ENCODE measurements around the gene ANKRD37. TPM values are rescaled to one million over a fixed set of nuclear protein-coding genes. Genes with fewer than 3 reads are reported as not detected.

Gene ANKRD37
- total and polyA plus RNA-seq, 2 donors (not counting 1 experiment from before 2014, with no cell fraction given) = 3.3 to 3.6 TPM

GRCh38 chr4:185374573-185374972, 22.1 kb upstream of the ANKRD37 start:
- Histone ChIP-seq H3K36me3 (ENCODE audit: control insufficient read depth, insufficient read depth, low read length) (peaks cover 2% of the 10 kb centered on the region), H3K79me2 (ENCODE audit: control insufficient read depth, insufficient read depth, low read length) (no peaks in the 10 kb centered on the region), H3K27ac (ENCODE audit: insufficient read depth, low read length) (no peak overlapping the region), H3K4me2 (ENCODE audit: extremely low read depth, insufficient read depth, low read length) (no peak overlapping the region), H3K4me1 (ENCODE audit: control insufficient read depth, extremely low read depth, insufficient read depth, low read length) (no peaks in the 10 kb centered on the region), H4K20me1 (ENCODE audit: control insufficient read depth, extremely low read depth, insufficient read depth, low read length) (no peaks in the 10 kb centered on the region), H3K9ac (ENCODE audit: insufficient read depth, low read length) (no peak overlapping the region), H2AFZ (ENCODE audit: low read length) (no peak overlapping the region), H3K27me3 (ENCODE audit: control insufficient read depth, insufficient read depth, low read length) (no peaks in the 10 kb centered on the region), H3K4me3 (replicated peaks in 1 of 4; ENCODE audit: control extremely low read depth in 1 of 4, insufficient read depth in 1 of 4, low read depth in 3 of 4, low read length in 4 of 4) (no peak overlapping the region), H3K9me3 (ENCODE audit: control insufficient read depth, insufficient read depth, low read depth, low read length) (no peaks in the 10 kb centered on the region)
- TF ChIP-seq, protein P1, sequence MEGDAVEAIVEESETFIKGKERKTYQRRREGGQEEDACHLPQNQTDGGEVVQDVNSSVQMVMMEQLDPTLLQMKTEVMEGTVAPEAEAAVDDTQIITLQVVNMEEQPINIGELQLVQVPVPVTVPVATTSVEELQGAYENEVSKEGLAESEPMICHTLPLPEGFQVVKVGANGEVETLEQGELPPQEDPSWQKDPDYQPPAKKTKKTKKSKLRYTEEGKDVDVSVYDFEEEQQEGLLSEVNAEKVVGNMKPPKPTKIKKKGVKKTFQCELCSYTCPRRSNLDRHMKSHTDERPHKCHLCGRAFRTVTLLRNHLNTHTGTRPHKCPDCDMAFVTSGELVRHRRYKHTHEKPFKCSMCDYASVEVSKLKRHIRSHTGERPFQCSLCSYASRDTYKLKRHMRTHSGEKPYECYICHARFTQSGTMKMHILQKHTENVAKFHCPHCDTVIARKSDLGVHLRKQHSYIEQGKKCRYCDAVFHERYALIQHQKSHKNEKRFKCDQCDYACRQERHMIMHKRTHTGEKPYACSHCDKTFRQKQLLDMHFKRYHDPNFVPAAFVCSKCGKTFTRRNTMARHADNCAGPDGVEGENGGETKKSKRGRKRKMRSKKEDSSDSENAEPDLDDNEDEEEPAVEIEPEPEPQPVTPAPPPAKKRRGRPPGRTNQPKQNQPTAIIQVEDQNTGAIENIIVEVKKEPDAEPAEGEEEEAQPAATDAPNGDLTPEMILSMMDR (conservative IDR thresholded peaks at IDR 0.05 in 1 of 2, IDR thresholded peaks at IDR 0.05 in 1 of 2; ENCODE audit: low read depth in 1 of 2, low read length in 2 of 2) = no peak
- TF ChIP-seq EZH2 (IDR thresholded peaks at IDR 0.05; ENCODE audit: low read length, missing control alignments) = no peak
- DNase-seq (ENCODE audit: low read depth in 2 of 2) = no peak

GRCh38 chr4:185378264-185378663, 18.4 kb upstream of the ANKRD37 start:
- Histone ChIP-seq H3K9me3 (ENCODE audit: control insufficient read depth, insufficient read depth, low read depth, low read length) (no peaks in the 10 kb centered on the region), H3K79me2 (ENCODE audit: control insufficient read depth, insufficient read depth, low read length) (no peaks in the 10 kb centered on the region), H3K27ac (ENCODE audit: insufficient read depth, low read length) (no peak overlapping the region), H2AFZ (ENCODE audit: low read length) (no peak overlapping the region), H3K4me2 (ENCODE audit: extremely low read depth, insufficient read depth, low read length) (no peak overlapping the region), H3K27me3 (ENCODE audit: control insufficient read depth, insufficient read depth, low read length) (no peaks in the 10 kb centered on the region), H4K20me1 (ENCODE audit: control insufficient read depth, extremely low read depth, insufficient read depth, low read length) (no peaks in the 10 kb centered on the region), H3K4me3 (replicated peaks in 1 of 4; ENCODE audit: control extremely low read depth in 1 of 4, insufficient read depth in 1 of 4, low read depth in 3 of 4, low read length in 4 of 4) (no peak overlapping the region), H3K36me3 (ENCODE audit: control insufficient read depth, insufficient read depth, low read length) (no peaks in the 10 kb centered on the region), H3K4me1 (ENCODE audit: control insufficient read depth, extremely low read depth, insufficient read depth, low read length) (no peaks in the 10 kb centered on the region), H3K9ac (ENCODE audit: insufficient read depth, low read length) (no peak overlapping the region)
- TF ChIP-seq, protein P1 (conservative IDR thresholded peaks at IDR 0.05 in 1 of 2, IDR thresholded peaks at IDR 0.05 in 1 of 2; ENCODE audit: low read depth in 1 of 2, low read length in 2 of 2) = no peak
- TF ChIP-seq EZH2 (IDR thresholded peaks at IDR 0.05; ENCODE audit: low read length, missing control alignments) = no peak
- DNase-seq (ENCODE audit: low read depth in 2 of 2) = no peak

DNA sequence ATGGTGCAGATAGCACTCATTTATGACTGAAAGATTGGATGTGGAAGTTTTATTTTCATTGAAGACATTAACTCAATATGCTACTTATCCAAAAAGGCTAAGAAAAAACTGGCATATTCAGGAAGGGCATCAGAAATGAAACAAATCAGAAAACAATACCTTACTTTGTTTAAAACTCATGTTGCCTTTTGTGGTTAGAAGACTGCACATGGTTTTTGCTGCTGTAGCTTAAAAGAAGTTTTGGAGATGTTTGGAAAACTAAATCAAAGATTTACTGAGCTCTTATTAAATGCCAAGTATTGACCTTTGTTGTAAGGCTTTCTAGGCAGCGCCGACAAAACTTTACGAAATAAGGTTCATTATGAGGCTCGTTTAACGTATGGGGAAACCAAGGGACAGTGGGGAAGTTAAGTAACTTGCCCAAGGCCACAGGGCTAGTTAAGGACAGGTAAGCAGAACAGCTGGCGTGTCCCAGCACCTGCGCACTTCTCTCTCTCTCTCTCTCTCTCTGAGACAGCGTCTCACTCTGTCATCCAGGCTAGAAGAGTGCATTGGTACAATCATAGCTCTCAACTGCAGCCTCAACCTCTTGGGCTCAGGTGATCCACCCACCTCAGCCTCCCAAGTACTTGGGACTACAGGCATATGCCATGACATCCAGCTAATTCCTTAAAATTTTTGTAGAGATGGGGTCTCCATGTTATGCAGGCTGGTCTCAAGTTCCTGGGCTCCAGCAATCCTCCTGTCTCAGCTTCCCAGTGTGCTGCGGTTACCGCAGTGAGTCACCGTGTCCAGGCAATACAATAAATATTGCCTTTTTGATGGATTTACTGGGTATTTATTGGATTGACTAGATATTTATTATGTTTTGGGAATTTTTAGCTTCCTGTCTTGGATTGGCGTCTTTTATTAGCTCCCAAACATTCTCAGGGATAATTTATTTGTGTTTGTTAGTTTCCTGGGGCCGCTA, 17.0 kb upstream of the ANKRD37 start:
- DNase-seq (ENCODE audit: low read depth in 2 of 2) = no peak
- H3K9ac ChIP-seq (ENCODE audit: insufficient read depth, low read length) = no peak overlapping the region
- H3K36me3 ChIP-seq (ENCODE audit: control insufficient read depth, insufficient read depth, low read length) = no peaks in the 10 kb centered on the region
- H2AFZ ChIP-seq (ENCODE audit: low read length) = no peak overlapping the region
- no peak overlapping the region for H3K27ac ChIP-seq (ENCODE audit: insufficient read depth, low read length)
- H3K4me2 ChIP-seq (ENCODE audit: extremely low read depth, insufficient read depth, low read length) = no peak overlapping the region
- H3K4me3 ChIP-seq (replicated peaks in 1 of 4; ENCODE audit: control extremely low read depth in 1 of 4, insufficient read depth in 1 of 4, low read depth in 3 of 4, low read length in 4 of 4) = no peak overlapping the region
- no peaks in the 10 kb centered on the region for H3K27me3 ChIP-seq (ENCODE audit: control insufficient read depth, insufficient read depth, low read length)
- no peaks in the 10 kb centered on the region for H3K9me3 ChIP-seq (ENCODE audit: control insufficient read depth, insufficient read depth, low read depth, low read length)
- H3K4me1 ChIP-seq (ENCODE audit: control insufficient read depth, extremely low read depth, insufficient read depth, low read length) = no peaks in the 10 kb centered on the region
- H4K20me1 ChIP-seq (ENCODE audit: control insufficient read depth, extremely low read depth, insufficient read depth, low read length) = no peaks in the 10 kb centered on the region
- no peaks in the 10 kb centered on the region for H3K79me2 ChIP-seq (ENCODE audit: control insufficient read depth, insufficient read depth, low read length)
- no peak for TF ChIP-seq EZH2 (IDR thresholded peaks at IDR 0.05; ENCODE audit: low read length, missing control alignments)
- TF ChIP-seq, protein P1 (conservative IDR thresholded peaks at IDR 0.05 in 1 of 2, IDR thresholded peaks at IDR 0.05 in 1 of 2; ENCODE audit: low read depth in 1 of 2, low read length in 2 of 2) = no peak
